Stimulated activated CD8-positive, alpha-beta memory T cell treated with anti-CD3 and anti-CD28 coated beads, Interleukin-7, amount 100 ng/mL, for 48 hours (primary cell): ENCODE measurements around the gene ADPRHL1.

Experiments
- DNase-seq, 2 donors: peaks; one replicate each; pipeline ENCODE4 v3.0.0-alpha.2; 2020; ENCODE audit warnings: low read depth in 1 of 2; ENCODE audit errors: extremely low read depth in 1 of 2

ADPRHL1 gene

GRCh38 chr13:113417836-113418721 lies 35.2 kb downstream of the ADPRHL1 start:
- no peak for DNase-seq

GRCh38 chr13:113417008-113417751 lies 36.1 kb downstream of the ADPRHL1 start:
- DNase-seq: no peak

- DNase-seq: no peak
These were observed 37.5 kb downstream of the ADPRHL1 start for GRCh38 chr13:113415825-113416224.

GRCh38 chr13:113415032-113415431 lies 38.3 kb downstream of the ADPRHL1 start:
- DNase-seq: no peak

- no peak for DNase-seq
These were observed 39.0 kb downstream of the ADPRHL1 start for GRCh38 chr13:113414335-113414734.

GRCh38 chr13:113413898-113414282 lies 39.4 kb downstream of the ADPRHL1 start:
- DNase-seq: no peak

- no peak for DNase-seq
These were observed 40.0 kb downstream of the ADPRHL1 start for GRCh38 chr13:113413178-113413897.

GRCh38 chr13:113412440-113412839 lies 40.8 kb downstream of the ADPRHL1 start:
- no peak for DNase-seq

- DNase-seq: no peak
These were observed 41.9 kb downstream of the ADPRHL1 start for GRCh38 chr13:113411216-113412023.

GRCh38 chr13:113410472-113411201 lies 42.7 kb downstream of the ADPRHL1 start:
- DNase-seq: no peak

- no peak for DNase-seq
These were observed 44.7 kb downstream of the ADPRHL1 start for GRCh38 chr13:113408562-113408961.

GRCh38 chr13:113407531-113408393 lies 45.5 kb downstream of the ADPRHL1 start:
- DNase-seq: no peak

- no peak for DNase-seq
These were observed 46.2 kb downstream of the ADPRHL1 start for GRCh38 chr13:113407103-113407530.

GRCh38 chr13:113406321-113407102 lies 46.8 kb downstream of the ADPRHL1 start:
- DNase-seq: no peak

GRCh38 chr13:113405481-113406300 lies 47.6 kb downstream of the ADPRHL1 start:
- DNase-seq: no peak

- no peak for DNase-seq
These were observed 48.4 kb downstream of the ADPRHL1 start for GRCh38 chr13:113404723-113405471.

GRCh38 chr13:113404366-113404722 lies 48.9 kb downstream of the ADPRHL1 start:
- DNase-seq: no peak
